Trophoblast cell (in vitro differentiated cells and primary cell): ENCODE measurements around the gene POU2AF1.
A peak's percentile ranks its signal among the peaks of the same experiment; 100 is the strongest.

Experiments used
- DNase-seq, 2 donors: peaks; one replicate each; pipeline ENCODE4 v3.0.0-alpha.2; 2016
- H2AFZ ChIP-seq: 2 replicates; pipeline ENCODE4 v1.6.1; 2013; ENCODE audit warnings: low read length, moderate library complexity, mild to moderate bottlenecking; ENCODE audit not compliant: insufficient read depth, poor library complexity
- H2AK5ac ChIP-seq: 2 replicates; pipeline ENCODE4 v1.6.1; 2013; ENCODE audit warnings: mild to moderate bottlenecking, low read length
- H2BK120ac ChIP-seq: 2 replicates; pipeline ENCODE4 v1.6.1; 2013; ENCODE audit warnings: low read length, mild to moderate bottlenecking, moderate library complexity; ENCODE audit not compliant: insufficient read depth, poor library complexity
- H2BK12ac ChIP-seq: 2 replicates; pipeline ENCODE4 v1.6.1; 2013; ENCODE audit warnings: mild to moderate bottlenecking, low read length, moderate library complexity
- H2BK5ac ChIP-seq: 2 replicates; pipeline ENCODE4 v1.6.1; 2013; ENCODE audit warnings: low read length, low read depth, moderate library complexity, mild to moderate bottlenecking; ENCODE audit not compliant: poor library complexity
- H3K14ac ChIP-seq: 2 replicates; pipeline ENCODE4 v1.6.1; 2013; ENCODE audit warnings: mild to moderate bottlenecking, low read length
- H3K18ac ChIP-seq: 2 replicates; pipeline ENCODE4 v1.6.1; 2013; ENCODE audit warnings: mild to moderate bottlenecking, low read length
- H3K23ac ChIP-seq: 2 replicates; pipeline ENCODE4 v1.6.1; 2013; ENCODE audit warnings: low read length
- H3K27ac ChIP-seq: 2 replicates; pipeline ENCODE4 v1.5.1; 2013; ENCODE audit warnings: low read depth, mild to moderate bottlenecking, inconsistent platforms, low read length, moderate library complexity
- H3K27me3 ChIP-seq: 2 replicates; pipeline ENCODE4 v1.6.1; 2013; ENCODE audit warnings: inconsistent platforms, mild to moderate bottlenecking, low read length, moderate library complexity; ENCODE audit not compliant: insufficient read depth
- H3K36me3 ChIP-seq, 2 experiments: 1 replicate in 1 of 2; 2 replicates in 1 of 2; pipeline ENCODE4 v1.6.1; 2013; ENCODE audit warnings: low read length in 2 of 2, mild to moderate bottlenecking in 2 of 2, moderate library complexity in 1 of 2; ENCODE audit not compliant: insufficient read depth in 2 of 2, control insufficient read depth in 1 of 2
- H3K4ac ChIP-seq: 2 replicates; pipeline ENCODE4 v1.6.1; 2013; ENCODE audit warnings: low read depth, mild to moderate bottlenecking, low read length, moderate library complexity
- H3K4me1 ChIP-seq, 2 experiments: 1 replicate in 1 of 2; 2 replicates in 1 of 2; pipeline ENCODE4 v1.6.1; 2013; ENCODE audit warnings: low read length in 2 of 2, mild to moderate bottlenecking in 2 of 2, moderate library complexity in 1 of 2; ENCODE audit not compliant: insufficient read depth in 2 of 2, control insufficient read depth in 1 of 2
- H3K4me2 ChIP-seq: 2 replicates; pipeline ENCODE4 v1.6.1; 2013; ENCODE audit warnings: inconsistent platforms, mild to moderate bottlenecking, low read length, moderate library complexity
- H3K4me3 ChIP-seq: 2 replicates; pipeline ENCODE4 v1.5.1; 2013; ENCODE audit warnings: mild to moderate bottlenecking, low read depth, low read length, inconsistent platforms
- H3K79me1 ChIP-seq: one replicate; pipeline ENCODE4 v1.6.1; 2013; ENCODE audit warnings: low read length
- H3K79me2 ChIP-seq: 2 replicates; pipeline ENCODE4 v1.6.1; 2013; ENCODE audit warnings: low read length, mild to moderate bottlenecking; ENCODE audit not compliant: control insufficient read depth, insufficient read depth, poor library complexity
- H3K9ac ChIP-seq: 2 replicates; pipeline ENCODE4 v1.6.1; 2013; ENCODE audit warnings: mild to moderate bottlenecking, low read length
- H3K9me3 ChIP-seq: 2 replicates; pipeline ENCODE4 v1.6.1; 2013; ENCODE audit warnings: low read depth, mild to moderate bottlenecking, control low read depth, inconsistent platforms, low read length; ENCODE audit not compliant: insufficient read depth
- H4K12ac ChIP-seq: 2 replicates; pipeline ENCODE4 v1.6.1; 2013; ENCODE audit warnings: low read depth, mild to moderate bottlenecking, low read length, moderate library complexity
- H4K8ac ChIP-seq: 2 replicates; pipeline ENCODE4 v1.6.1; 2013; ENCODE audit warnings: low read depth, mild to moderate bottlenecking, low read length, moderate library complexity
- H4K91ac ChIP-seq: one replicate; pipeline ENCODE4 v1.6.1; 2013; ENCODE audit warnings: low read depth, mild to moderate bottlenecking, low read length, moderate library complexity
- WGBS: extraction: QIAGEN DNeasy Blood & Tissue Kit; methylation state at CpG from one replicate; pipeline ENCODE4 v1.1.7; 2013; ENCODE audit warnings: missing lambda C conversion rate; ENCODE audit not compliant: insufficient read length, insufficient coverage; ENCODE audit errors: extremely low coverage; 5-methylcytosine and 5-hydroxymethylcytosine counted together

POU2AF1 gene

DNA sequence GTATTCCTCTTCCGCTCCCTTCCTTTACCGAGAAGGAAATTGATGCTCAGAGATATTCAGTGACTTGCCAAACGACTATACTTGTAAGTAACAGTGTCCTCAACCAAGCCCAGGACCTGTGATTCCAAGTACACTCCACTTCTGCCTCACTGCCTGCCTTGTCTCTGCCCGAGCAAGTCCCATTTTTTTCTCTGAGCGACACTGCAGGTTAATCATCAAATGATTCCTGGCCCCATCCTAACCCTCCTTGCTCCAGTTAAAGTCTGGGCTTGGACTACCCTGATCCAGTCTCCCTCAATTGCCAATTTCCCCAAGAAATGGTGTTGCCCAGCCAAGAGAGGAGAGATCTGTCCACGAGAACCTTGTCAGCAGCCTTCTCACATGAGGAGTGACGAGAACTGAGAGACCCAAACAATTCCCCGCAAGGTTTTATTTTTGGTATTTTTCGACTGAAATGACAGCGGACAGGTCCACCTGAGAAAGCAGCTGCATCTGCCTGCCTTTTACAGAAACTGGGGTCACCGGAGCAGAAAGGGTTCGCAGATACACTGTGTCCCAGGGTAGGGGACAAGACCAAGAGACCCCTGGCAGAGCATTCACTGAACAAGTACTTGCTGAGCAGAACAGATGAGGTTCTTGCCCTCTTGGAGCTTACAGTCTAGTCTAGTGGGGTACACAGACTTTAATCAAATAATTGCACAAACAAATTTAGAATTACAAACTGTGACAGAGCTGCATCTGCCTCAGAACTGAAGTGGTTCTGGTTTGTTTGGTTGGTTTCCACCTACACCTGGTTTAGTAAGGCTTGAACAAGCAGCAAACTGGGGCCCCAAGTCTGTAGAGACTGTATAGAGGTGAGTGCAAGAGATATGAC, 11.4 kb downstream of the POU2AF1 start:
- Histone ChIP-seq H4K91ac (no peak overlapping the region), H3K9ac (no peak overlapping the region), H3K79me1 (no peaks in the 10 kb centered on the region), H2BK120ac (no peak overlapping the region), H3K4me1 (no peaks in the 10 kb centered on the region), H4K8ac (no peak overlapping the region), H3K27ac (no peak overlapping the region), H4K12ac (no peak overlapping the region), H3K4me3 (no peak overlapping the region), H3K9me3 (no peaks in the 10 kb centered on the region), H3K18ac (peak overlapping the region; percentile 39), H3K23ac (no peak overlapping the region), H3K79me2 (no peaks in the 10 kb centered on the region), H3K14ac (no peak overlapping the region), H3K36me3 (no peaks in the 10 kb centered on the region), H2AFZ (no peak overlapping the region), H2AK5ac (no peak overlapping the region), H3K4me2 (no peak overlapping the region), H3K4ac (no peak overlapping the region), H3K27me3 (no peaks in the 10 kb centered on the region), H2BK12ac (no peak overlapping the region), H2BK5ac (no peak overlapping the region)
- no CpG with 5 or more reads among the region's 12 CpGs for WGBS
- DNase-seq, result no peak

DNA sequence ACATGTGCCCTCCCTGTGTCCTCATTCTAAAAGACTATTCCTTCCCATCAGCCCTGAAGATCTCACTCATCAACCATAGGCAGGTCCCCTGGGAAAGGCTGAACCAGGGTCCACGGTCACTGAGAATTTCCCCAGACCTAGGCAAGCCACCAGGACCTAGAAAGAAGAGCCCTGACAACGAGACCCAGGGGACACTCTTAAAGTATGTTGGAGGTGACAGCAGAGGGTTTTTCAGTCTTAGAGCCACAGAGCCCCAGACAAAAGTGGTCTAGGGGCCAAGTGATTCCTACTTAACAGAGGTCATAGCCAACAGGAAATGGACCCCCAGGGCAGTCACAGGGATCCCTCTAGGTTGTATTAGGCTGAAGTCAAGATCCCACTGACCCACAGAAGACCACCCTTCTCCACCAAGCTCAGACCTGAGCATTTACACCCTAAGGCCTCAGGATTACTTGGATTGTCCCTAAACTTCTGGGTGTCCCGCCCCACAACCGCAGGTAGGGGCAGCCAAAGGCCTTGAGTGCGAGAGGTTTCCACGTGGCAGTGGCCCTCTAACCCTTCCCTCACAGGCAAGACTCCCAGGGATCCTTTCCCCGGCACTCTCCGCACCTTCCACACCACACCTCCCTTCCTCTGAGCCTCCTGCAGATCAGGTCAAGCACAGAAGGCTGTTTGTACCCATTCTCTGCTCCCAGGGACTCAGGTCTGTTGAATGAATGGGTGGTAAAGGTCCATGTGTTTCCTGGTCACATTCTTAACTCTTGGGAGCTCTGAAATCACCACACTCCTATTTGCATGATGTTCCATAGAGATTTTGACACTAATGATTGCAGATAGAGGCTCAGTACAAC, 12.3 kb downstream of the POU2AF1 start:
- Histone ChIP-seq H3K9ac (no peak overlapping the region), H3K27ac (no peak overlapping the region), H3K79me2 (no peaks in the 10 kb centered on the region), H4K8ac (no peak overlapping the region), H4K91ac (no peak overlapping the region), H2BK120ac (no peak overlapping the region), H3K18ac (no peak overlapping the region), H3K36me3 (no peaks in the 10 kb centered on the region), H2BK12ac (no peak overlapping the region), H2AK5ac (no peak overlapping the region), H3K14ac (no peak overlapping the region), H3K27me3 (no peaks in the 10 kb centered on the region), H2BK5ac (no peak overlapping the region), H4K12ac (no peak overlapping the region), H2AFZ (no peak overlapping the region), H3K4me3 (peak overlapping the region; percentile 3), H3K4ac (no peak overlapping the region), H3K4me2 (no peak overlapping the region), H3K23ac (no peak overlapping the region), H3K4me1 (no peaks in the 10 kb centered on the region), H3K9me3 (no peaks in the 10 kb centered on the region), H3K79me1 (no peaks in the 10 kb centered on the region)
- DNase-seq, result no peak
- no CpG with 5 or more reads among the region's 8 CpGs for WGBS

GRCh38 chr11:111365722-111366559, 13.1 kb downstream of the POU2AF1 start:
- Histone ChIP-seq H4K91ac (no peak overlapping the region), H3K14ac (no peak overlapping the region), H3K27me3 (no peaks in the 10 kb centered on the region), H3K18ac (no peak overlapping the region), H2AK5ac (no peak overlapping the region), H3K23ac (no peak overlapping the region), H4K12ac (no peak overlapping the region), H3K9me3 (no peaks in the 10 kb centered on the region), H3K4me1 (no peaks in the 10 kb centered on the region), H2AFZ (no peak overlapping the region), H2BK120ac (no peak overlapping the region), H2BK5ac (no peak overlapping the region), H3K27ac (no peak overlapping the region), H3K79me2 (no peaks in the 10 kb centered on the region), H4K8ac (no peak overlapping the region), H2BK12ac (no peak overlapping the region), H3K9ac (no peak overlapping the region), H3K4me2 (no peak overlapping the region), H3K79me1 (no peaks in the 10 kb centered on the region), H3K4ac (no peak overlapping the region), H3K4me3 (no peak overlapping the region), H3K36me3 (no peaks in the 10 kb centered on the region)
- DNase-seq, result no peak
- WGBS, result no CpG with 5 or more reads among the region's 8 CpGs

DNA sequence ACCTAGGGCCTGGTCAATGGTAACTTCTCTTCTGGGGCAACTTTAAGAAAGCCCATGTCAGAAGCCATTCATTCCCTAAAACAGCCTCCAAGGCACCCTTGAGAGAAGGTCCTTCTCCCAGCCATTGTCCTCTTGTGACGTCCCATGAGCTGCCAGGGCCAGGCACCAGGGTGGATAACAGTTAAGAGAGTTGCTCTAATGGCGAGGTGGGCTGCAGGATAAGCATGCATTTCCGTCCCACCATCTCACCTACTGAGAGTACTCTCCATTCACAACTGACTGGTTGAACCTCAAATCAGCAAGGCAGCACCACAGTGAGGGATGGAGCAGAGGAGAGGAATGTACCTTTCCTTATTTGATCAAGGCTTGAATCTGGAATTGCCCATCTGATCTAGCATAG, 14.6 kb downstream of the POU2AF1 start:
- H3K18ac ChIP-seq, result no peak overlapping the region
- no peak overlapping the region for H3K9ac ChIP-seq
- no peak overlapping the region for H2BK5ac ChIP-seq
- H2AK5ac ChIP-seq, result no peak overlapping the region
- no peak overlapping the region for H3K4me3 ChIP-seq
- no peak overlapping the region for H2AFZ ChIP-seq
- H2BK12ac ChIP-seq, result no peak overlapping the region
- DNase-seq, result no peak
- no peak overlapping the region for H3K27ac ChIP-seq
- no peak overlapping the region for H2BK120ac ChIP-seq
- no peaks in the 10 kb centered on the region for H3K79me1 ChIP-seq
- no peak overlapping the region for H4K8ac ChIP-seq
- H3K23ac ChIP-seq, result no peak overlapping the region
- H4K12ac ChIP-seq, result no peak overlapping the region
- no peaks in the 10 kb centered on the region for H3K9me3 ChIP-seq
- H3K4ac ChIP-seq, result no peak overlapping the region
- peaks cover 2 to 6% of the 10 kb centered on the region in 2 experiments for H3K4me1 ChIP-seq
- H3K4me2 ChIP-seq, result no peak overlapping the region
- H3K14ac ChIP-seq, result no peak overlapping the region
- no peaks in the 10 kb centered on the region for H3K27me3 ChIP-seq
- H3K36me3 ChIP-seq, result no peaks in the 10 kb centered on the region
- H4K91ac ChIP-seq, result no peak overlapping the region
- H3K79me2 ChIP-seq, result no peaks in the 10 kb centered on the region
- WGBS, result no CpG with 5 or more reads among the region's 3 CpGs
